ENCODE measurements around the gene FBXW8.

The FBXW8 gene

GRCh38 chr12:116933512-116934246 is 22.9 kb downstream of the FBXW8 start:
- no peaks in the 10 kb centered on the region for H3K79me2 ChIP-seq (ENCODE audit: low read length)
- H3K27ac ChIP-seq (ENCODE audit: low read length) = no peak overlapping the region
- no peak overlapping the region for H2AFZ ChIP-seq (ENCODE audit: low read length)
- H3K9ac ChIP-seq (ENCODE audit: low read length) = no peak overlapping the region
- no peaks in the 10 kb centered on the region for H3K9me2 ChIP-seq (replicated peaks; ENCODE audit: insufficient read depth, low read length)
- no peaks in the 10 kb centered on the region for H3K36me3 ChIP-seq (replicated peaks; ENCODE audit: insufficient read depth, low read length)
- DNase-seq = no peak
- no peak overlapping the region for H3K4me3 ChIP-seq (ENCODE audit: low read length)
- H3K4me1 ChIP-seq (ENCODE audit: low read length) = no peaks in the 10 kb centered on the region
- no peak overlapping the region for H3K4me2 ChIP-seq (ENCODE audit: low read depth, low read length)
- no peaks in the 10 kb centered on the region for H3K27me3 ChIP-seq (replicated peaks; ENCODE audit: insufficient read depth, low read length)
- no peaks in the 10 kb centered on the region for H3F3A ChIP-seq (ENCODE audit: insufficient read depth, low read length)
- TF ChIP-seq EZH2 (optimal IDR thresholded peaks at IDR 0.05; ENCODE audit: low read depth, low read length) (no peak), EZH2phosphoT487 (IDR thresholded peaks at IDR 0.05; ENCODE audit: low read length) (no peak)
- TF ChIP-seq, protein P1, sequence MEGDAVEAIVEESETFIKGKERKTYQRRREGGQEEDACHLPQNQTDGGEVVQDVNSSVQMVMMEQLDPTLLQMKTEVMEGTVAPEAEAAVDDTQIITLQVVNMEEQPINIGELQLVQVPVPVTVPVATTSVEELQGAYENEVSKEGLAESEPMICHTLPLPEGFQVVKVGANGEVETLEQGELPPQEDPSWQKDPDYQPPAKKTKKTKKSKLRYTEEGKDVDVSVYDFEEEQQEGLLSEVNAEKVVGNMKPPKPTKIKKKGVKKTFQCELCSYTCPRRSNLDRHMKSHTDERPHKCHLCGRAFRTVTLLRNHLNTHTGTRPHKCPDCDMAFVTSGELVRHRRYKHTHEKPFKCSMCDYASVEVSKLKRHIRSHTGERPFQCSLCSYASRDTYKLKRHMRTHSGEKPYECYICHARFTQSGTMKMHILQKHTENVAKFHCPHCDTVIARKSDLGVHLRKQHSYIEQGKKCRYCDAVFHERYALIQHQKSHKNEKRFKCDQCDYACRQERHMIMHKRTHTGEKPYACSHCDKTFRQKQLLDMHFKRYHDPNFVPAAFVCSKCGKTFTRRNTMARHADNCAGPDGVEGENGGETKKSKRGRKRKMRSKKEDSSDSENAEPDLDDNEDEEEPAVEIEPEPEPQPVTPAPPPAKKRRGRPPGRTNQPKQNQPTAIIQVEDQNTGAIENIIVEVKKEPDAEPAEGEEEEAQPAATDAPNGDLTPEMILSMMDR (IDR thresholded peaks at IDR 0.05; ENCODE audit: low read length) = no peak
- H4K20me1 ChIP-seq (ENCODE audit: insufficient read depth, low read length) = no peaks in the 10 kb centered on the region
- H3K9me3 ChIP-seq (replicated peaks; ENCODE audit: insufficient read depth, low read length) = no peaks in the 10 kb centered on the region

- no peaks in the 10 kb centered on the region for H3F3A ChIP-seq (ENCODE audit: insufficient read depth, low read length)
- TF ChIP-seq EZH2phosphoT487 (IDR thresholded peaks at IDR 0.05; ENCODE audit: low read length) (no peak), EZH2 (optimal IDR thresholded peaks at IDR 0.05; ENCODE audit: low read depth, low read length) (no peak)
- TF ChIP-seq, protein P1 (IDR thresholded peaks at IDR 0.05; ENCODE audit: low read length) = no peak
- no peak overlapping the region for H3K4me2 ChIP-seq (ENCODE audit: low read depth, low read length)
- H3K4me3 ChIP-seq (ENCODE audit: low read length) = no peak overlapping the region
- H3K4me1 ChIP-seq (ENCODE audit: low read length) = no peaks in the 10 kb centered on the region
- no peak overlapping the region for H3K9ac ChIP-seq (ENCODE audit: low read length)
- no peaks in the 10 kb centered on the region for H3K9me3 ChIP-seq (replicated peaks; ENCODE audit: insufficient read depth, low read length)
- H3K36me3 ChIP-seq (replicated peaks; ENCODE audit: insufficient read depth, low read length) = no peaks in the 10 kb centered on the region
- no peak overlapping the region for H2AFZ ChIP-seq (ENCODE audit: low read length)
- no peaks in the 10 kb centered on the region for H4K20me1 ChIP-seq (ENCODE audit: insufficient read depth, low read length)
- no peaks in the 10 kb centered on the region for H3K27me3 ChIP-seq (replicated peaks; ENCODE audit: insufficient read depth, low read length)
- H3K27ac ChIP-seq (ENCODE audit: low read length) = no peak overlapping the region
- H3K9me2 ChIP-seq (replicated peaks; ENCODE audit: insufficient read depth, low read length) = no peaks in the 10 kb centered on the region
- DNase-seq = no peak
- no peaks in the 10 kb centered on the region for H3K79me2 ChIP-seq (ENCODE audit: low read length)
These were observed 24.4 kb downstream of the FBXW8 start for GRCh38 chr12:116934908-116935705.

- no peaks in the 10 kb centered on the region for H3K9me3 ChIP-seq (replicated peaks; ENCODE audit: insufficient read depth, low read length)
- H3K4me3 ChIP-seq (ENCODE audit: low read length) = no peak overlapping the region
- no peaks in the 10 kb centered on the region for H3K27me3 ChIP-seq (replicated peaks; ENCODE audit: insufficient read depth, low read length)
- H3K79me2 ChIP-seq (ENCODE audit: low read length) = no peaks in the 10 kb centered on the region
- H3K9me2 ChIP-seq (replicated peaks; ENCODE audit: insufficient read depth, low read length) = no peaks in the 10 kb centered on the region
- H3K4me1 ChIP-seq (ENCODE audit: low read length) = no peaks in the 10 kb centered on the region
- no peaks in the 10 kb centered on the region for H3F3A ChIP-seq (ENCODE audit: insufficient read depth, low read length)
- H4K20me1 ChIP-seq (ENCODE audit: insufficient read depth, low read length) = no peaks in the 10 kb centered on the region
- no peak overlapping the region for H3K27ac ChIP-seq (ENCODE audit: low read length)
- no peaks in the 10 kb centered on the region for H3K36me3 ChIP-seq (replicated peaks; ENCODE audit: insufficient read depth, low read length)
- H3K9ac ChIP-seq (ENCODE audit: low read length) = no peak overlapping the region
- no peak for TF ChIP-seq EZH2phosphoT487 (IDR thresholded peaks at IDR 0.05; ENCODE audit: low read length)
- TF ChIP-seq EZH2 (optimal IDR thresholded peaks at IDR 0.05; ENCODE audit: low read depth, low read length) = no peak
- TF ChIP-seq, protein P1 (IDR thresholded peaks at IDR 0.05; ENCODE audit: low read length) = no peak
- no peak for DNase-seq
- H2AFZ ChIP-seq (ENCODE audit: low read length) = no peak overlapping the region
- H3K4me2 ChIP-seq (ENCODE audit: low read depth, low read length) = no peak overlapping the region
These were observed 26.9 kb downstream of the FBXW8 start for GRCh38 chr12:116937640-116938039.

Data from MM.1S (cell line).